ENCODE results near the gene PLAU. TPM values are rescaled to one million over a fixed set of nuclear protein-coding genes. Genes with fewer than 3 reads are reported as not detected.
"Not testable (repeated sequence)": the region's sequence is repeated elsewhere in the genome, so short reads cannot be mapped to it uniquely, and the experiment has no call there.

PLAU gene
- total RNA-seq, 1 experiment from 2014 or later, result 9.5 TPM

DNA sequence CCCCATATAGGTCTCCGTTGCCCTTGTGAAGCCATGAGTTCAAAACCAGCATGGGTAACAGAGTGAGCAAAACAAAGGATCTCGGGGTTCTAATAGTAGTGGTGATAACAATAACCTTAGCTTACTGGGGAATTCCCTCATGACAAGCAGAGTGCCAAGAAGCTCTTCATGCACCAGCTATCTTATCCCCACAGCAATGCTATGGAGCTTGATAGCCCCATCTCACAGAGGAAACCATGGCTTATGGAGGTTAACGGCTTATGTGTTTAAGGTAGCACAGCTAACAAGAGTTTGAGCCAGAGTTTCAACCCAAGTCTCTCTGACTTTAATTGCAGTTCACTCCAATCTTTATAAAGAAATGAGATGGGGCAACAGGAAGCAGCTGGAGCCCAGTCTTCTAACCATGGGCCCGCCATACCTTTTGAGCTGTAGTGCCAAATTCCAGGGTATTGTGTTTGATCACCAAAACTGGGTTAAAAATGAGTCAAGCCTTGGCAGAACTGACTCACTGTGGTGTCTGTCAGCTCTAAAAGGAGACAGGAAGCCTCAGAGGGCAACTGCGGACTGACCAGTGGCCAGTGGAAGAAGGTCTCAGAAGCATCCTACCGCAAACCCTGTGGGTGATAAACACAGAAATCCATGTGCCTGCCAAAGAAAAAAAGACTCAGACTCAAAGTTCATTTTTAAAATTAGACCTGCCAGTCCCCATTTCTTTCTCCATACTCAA is 16.5 kb upstream of the PLAU start:
- DNase-seq (ENCODE audit: extremely low read depth, low read depth), result no peak

DNA sequence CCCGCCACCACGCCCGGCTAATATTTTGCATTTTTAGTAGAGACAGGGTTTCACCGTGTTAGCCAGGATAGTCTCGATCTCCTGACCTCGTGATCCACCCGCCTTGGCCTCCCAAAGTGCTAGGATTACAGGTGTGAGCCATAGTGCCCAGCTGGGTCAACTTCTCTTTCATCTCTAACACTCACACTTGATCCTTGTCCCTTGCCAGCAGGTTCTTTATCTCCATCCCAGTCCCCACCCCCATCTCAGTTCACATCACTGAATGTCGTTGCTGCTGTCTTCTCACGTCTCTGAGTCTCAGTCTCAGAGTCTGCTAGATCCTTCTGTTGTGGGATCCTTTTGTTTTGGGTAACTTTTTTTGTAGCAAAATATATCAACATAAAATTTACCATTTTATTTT is 15.6 kb upstream of the PLAU start:
- not testable (repeated sequence) for DNase-seq (ENCODE audit: extremely low read depth, low read depth)

DNA sequence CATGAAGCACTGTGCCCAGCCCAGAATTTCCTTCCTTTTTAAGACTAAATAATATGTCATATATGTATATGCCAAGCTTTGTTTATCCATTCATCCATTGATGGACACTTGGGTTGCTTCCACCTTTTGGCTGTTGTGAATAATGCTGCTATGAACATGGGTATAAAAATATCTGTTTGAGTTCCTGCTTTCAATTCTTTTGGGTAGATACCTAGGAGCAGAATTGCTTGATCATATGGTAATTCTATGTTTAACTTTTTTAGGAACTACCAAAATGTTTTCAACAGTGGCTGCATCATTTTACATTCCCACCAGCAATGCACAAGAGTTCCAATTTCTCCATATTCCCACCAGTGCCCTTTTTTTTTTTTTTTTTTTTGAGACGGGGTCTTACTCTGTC is 13.2 kb upstream of the PLAU start:
- DNase-seq (ENCODE audit: extremely low read depth, low read depth), result no peak

DNA sequence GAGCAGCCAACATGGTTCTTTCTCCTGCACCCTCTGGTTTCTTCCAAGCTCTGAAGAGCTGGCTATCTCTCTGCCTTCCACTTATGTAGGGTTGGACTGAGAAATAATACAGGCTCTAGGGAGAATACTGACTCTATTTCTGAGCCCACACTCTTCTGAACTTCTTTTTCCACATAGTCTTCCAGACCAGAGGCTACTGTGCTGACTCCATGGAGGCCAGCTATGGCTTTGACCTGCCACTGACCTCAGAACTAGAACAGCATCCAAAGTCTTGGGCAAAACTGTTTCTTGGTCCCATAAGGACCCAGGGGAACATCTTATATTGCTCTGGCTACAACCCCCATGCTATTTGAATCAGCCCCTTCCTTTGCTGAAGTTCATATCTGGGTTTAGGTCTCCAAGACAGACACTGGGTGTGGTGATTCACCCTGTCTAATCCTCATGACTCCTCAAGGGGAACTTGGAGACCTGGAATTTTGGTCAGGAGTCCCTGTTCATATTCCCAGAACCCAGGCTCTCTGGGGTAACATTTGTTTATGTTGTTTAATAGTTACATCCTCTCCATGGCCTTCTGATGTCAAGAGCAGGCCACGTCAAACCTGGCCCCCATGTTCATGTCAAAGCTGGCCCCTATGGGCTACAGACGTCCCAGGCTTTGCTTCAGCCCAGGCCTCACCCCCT is 12.1 kb upstream of the PLAU start:
- no peak for DNase-seq (ENCODE audit: extremely low read depth, low read depth)

DNA sequence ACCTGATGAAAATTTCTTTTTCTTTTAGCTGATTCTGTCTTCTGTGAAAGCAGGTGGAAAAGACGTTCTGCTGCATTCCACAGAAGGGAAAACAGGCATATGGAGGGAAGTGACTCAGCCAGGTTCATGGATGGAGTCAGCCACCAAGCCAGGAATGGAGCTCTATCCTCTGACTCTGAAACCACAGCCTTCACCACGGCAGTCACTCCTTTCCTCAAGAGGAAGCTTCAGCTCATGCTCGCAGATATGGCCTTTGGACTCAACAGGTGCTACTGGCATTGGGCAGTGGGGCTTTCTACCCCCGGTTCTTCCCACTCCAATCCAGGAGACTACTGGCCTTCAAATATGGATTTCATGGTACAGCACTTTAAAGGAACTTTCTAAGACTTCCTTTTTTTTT is 11.5 kb upstream of the PLAU start:
- no peak for DNase-seq (ENCODE audit: extremely low read depth, low read depth)

DNA sequence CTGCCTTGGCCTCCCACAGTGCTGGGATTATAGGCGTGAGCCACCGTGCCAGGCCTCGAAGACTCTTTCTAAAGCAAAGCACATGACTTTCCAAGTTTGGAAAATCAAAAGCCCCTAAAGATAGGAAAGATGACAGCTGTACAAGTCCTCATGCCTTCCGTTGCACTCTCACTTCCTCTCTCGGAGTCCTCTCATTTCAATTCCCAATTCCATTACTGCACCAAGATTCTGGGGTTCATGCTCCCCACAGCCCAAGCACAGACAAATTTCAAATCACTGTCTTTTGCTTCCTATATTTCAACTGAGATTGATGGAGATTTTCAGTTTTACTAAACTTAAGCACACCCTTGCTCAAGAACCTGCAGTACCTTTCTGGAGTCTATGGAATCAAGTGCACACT is 10.9 kb upstream of the PLAU start:
- DNase-seq (ENCODE audit: extremely low read depth, low read depth), result no peak

DNA sequence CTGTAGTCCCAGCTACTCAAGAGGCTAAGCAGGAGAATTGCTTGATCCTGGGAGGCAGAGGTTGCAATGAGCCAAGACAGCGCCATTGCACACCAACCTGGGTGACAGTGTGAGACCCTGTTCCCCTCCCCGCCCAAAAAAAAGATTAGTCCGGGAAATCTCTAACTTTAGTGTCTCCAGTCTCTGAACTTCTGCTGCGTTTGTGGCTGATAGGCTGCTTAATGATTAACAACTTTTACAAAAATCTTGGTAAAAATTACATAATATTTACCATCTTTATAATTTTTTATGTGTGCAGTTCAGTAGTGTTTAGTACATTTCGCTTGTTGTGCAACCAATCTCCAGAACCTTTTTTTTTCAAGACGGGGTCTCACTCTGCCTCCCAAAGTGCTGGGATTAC is 9.7 kb upstream of the PLAU start:
- no peak for DNase-seq (ENCODE audit: extremely low read depth, low read depth)

DNA sequence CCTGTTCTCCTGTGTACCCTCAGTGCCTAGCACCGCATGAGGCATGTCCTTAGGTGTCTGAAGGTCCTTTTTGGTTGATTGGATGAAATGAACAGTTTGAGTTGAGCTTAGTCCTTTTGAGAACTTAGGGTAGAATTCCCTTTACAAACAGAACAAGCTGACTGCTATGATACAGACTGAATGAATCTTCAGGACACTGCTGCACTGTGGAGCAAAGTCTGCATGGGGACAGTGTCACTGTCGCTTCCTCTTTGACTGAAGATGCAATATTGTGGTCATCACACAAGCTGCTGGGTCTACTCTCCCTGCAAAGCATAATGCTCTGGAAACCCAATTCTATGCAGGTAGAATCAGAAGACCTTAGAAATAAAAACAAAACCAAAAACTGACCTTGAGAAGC is 8.6 kb upstream of the PLAU start:
- no peak for DNase-seq (ENCODE audit: extremely low read depth, low read depth)

DNA sequence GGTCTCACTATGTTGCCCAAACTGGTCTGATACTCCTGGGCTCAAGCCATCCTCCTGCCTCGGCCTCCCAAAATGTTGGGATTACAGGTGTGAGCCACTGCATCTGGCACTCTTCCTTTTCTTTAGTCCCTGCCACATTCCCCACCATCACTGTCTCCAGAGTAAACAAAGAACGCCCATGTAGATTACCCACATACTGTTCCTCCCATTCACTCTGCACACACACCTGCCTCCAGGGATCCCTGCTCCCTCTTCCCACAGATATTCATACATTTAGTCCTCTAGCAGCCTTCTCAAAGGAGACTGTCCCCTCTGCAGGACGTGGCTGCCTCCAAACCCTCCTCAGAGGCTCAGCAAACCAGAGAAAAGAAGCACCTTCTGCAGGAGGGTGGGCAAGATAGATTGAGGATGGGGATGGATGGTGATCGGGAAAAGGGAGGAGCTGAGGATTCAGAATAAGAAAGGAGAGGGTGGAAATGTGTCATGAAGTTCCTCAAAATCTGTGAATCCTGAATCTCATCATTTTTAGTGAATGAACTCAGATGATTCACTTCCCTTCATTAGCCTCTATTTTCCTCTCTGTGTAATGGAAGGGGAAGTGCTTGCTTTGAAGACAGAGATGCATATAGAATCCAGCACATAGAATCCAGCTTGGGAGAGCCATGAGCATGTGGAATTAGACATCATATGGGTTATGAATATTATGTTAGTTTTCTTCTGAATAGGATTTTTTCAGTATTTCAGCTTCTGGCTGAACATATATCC is 5.5 kb upstream of the PLAU start:
- no peak for DNase-seq (ENCODE audit: extremely low read depth, low read depth)

DNA sequence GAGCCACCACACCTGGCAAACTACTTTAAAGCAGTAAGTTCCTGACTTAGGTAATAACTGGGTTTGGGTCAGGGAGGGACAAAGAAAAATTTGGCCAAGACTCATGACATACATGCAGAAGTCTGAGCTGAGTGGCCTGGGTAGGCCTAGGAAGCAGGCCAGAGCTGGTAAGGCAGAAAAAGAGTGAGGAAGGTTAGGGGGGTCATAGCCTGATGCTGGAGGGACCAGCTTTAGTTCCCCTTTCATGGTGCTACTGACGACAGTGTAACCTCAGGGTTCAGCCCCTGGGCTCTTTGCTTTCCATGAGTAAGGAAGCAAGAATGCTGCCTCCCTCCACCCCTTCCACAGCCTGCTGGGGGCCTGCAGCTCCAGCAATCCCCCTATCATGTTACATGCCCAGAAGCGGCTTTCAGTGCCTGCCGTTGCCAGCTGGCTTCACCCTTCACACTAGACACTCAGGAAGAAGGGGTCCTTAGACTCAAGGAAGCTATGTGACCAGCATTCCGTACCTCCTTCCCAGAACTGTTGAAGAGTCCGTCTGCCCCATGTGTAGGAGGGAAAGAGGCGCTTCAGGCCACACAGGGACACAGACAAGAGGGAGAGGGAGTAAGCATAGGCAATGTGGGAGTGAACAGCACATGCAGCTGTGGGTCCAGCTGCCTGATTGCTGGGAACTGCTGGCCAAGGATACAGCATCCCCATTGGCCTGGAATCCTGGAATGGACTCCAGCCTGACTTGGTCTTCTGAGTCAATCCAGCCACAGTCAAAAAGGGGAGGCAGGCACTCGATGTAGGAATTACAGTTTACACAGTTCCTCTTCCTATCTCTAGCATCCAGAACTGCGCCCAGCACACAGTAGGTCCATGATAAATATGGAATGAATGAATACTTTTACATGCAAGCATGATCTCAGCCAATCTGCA is 4.1 kb upstream of the PLAU start:
- DNase-seq (ENCODE audit: extremely low read depth, low read depth), result peak; percentile 47

DNA sequence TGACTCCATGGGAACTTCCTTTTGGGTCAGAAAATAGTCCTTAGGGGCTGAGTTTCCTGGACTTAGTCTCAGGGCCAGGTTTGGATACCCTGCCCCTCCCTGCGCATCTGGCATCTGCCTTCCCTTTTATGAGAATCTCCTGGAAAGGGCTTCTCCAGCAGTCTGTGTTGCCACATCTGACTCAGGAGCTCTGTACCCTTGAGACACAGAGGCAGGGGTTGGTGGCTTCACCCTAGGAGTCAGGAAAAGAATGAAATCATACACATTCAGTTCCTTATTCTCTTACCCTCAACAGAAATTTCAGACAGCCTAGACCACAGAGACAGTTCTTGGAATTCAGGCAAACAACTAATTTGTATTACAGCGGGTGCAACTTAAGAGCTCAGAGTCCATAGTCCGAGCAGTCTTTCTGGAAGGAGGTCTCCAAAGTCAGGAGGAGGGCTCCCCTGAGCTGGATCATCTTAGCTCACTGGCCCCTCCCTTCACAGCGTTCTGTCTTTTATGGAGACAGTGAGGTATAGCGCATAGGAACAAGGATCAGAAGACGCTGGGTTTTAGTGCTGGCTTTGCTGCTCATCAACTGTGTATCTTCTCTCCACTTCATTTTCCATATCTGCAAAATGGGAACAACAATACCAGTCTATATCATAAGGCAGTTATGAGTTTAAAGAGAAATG is 3.0 kb upstream of the PLAU start:
- DNase-seq (ENCODE audit: extremely low read depth, low read depth), result no peak

DNA sequence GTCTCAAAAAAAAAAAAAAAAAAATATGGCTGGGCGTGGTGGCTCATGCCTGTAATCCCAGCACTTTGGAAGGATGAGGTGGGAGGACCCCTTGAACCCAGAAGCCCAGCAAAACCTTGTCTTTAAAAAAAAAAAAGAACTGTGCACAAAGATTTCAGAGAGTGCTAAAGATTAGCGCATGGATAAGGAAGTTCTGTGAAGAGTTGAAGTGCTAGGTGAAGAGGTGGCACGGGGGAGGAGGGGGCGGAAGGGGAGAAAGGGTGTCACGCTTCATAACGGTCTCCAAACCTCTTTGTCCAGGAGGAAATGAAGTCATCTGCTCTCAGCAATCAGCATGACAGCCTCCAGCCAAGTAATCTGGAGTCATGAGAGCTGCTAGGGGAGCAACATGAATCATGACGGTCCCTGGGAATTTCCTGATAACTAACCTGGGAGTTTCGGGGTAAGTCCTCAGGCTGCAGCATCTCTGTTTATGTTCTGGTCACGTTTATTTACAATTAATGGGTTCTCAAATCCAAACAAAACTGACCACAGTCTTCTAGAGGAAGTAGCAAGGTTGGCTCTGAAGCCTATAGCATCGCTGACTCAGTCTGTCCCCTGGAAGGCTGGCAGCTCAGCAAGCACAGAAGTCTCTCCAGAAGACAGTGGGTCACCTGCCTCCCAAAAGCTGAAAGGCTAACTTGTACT is 1.9 kb upstream of the PLAU start:
- peak; percentile 64 for DNase-seq (ENCODE audit: extremely low read depth, low read depth)

DNA sequence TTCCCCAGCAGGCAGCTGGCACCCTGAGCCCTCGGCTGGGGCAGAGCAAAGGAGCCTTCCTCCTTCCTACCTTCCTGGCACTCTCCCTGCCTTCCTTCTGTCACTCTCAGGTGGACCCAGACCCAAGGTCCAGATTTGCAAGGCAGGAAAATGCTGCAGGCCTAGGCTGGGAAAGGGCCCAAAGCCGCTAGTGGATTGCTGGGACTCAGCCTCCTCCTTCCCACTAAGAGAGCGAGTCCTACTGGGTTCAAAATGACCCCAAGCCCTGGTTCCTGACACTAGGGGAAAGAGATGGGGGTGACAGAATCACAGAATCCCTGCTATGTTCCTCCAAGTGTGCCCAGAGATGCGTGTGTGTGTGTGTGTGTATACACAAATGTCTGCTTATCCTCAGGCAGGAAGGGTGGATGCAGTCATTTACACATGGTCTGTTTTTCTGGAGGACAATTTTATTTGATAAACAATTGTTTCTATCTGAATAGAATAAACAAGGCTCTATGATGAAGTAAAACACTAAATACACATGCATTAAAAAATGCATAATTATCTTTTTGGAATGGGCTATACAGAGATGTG is 1.3 kb upstream of the PLAU start:
- DNase-seq (ENCODE audit: extremely low read depth, low read depth), result no peak

DNA sequence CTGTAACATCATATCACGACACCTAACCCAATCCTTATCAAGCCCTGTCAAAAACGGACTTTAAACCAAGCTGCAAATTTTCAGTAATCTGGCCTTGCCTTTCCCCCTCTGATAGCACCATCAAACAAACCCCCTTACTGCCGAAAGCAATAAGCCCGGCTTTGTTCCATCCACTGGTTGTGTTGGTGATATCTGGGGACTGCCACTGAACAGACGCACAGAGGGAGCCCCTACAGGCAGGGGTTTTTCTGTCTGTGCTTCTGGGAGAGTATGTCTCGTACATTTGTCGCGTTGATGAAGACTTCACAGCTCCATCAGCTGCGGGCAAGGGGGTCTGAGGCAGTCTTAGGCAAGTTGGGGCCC is 550 bp upstream of the PLAU start:
- no peak for DNase-seq (ENCODE audit: extremely low read depth, low read depth)

DNA sequence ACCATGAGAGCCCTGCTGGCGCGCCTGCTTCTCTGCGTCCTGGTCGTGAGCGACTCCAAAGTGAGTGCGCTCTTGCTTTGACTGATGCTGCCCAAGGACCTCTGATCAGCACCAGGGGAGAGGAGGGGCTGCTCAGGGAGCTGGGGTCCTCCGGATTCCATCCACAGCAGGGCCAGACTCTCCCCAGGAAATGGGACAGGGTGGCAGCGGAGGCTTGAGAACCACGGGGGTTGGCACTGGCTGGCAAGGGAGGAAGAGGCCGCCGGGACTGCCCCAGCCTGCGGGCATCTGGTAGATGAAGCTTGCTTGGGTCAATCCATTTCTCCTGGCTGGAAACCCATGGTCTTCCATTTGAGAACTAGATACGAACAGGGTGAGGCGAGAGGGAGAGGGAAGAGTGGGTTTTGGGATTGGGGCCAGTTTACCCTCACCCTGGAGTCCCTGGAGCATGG is 647 bp downstream of the PLAU start:
- no peak for DNase-seq (ENCODE audit: extremely low read depth, low read depth)

DNA sequence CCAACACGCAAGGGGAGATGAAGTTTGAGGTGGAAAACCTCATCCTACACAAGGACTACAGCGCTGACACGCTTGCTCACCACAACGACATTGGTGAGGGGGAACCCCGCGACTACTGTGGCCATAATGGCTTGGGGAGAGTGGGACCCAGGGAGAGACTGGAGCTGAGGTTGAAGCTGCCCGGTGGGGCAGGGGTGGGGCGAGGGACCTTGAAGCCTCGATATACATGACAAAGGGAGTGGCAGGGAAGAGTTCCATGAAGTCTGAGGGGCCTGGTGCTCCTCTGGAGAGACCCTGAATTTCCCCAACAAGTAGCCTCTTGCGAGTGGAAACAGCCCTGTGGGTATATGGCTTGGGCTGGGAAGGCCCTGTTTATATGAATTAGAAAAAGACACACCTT is 3.1 kb downstream of the PLAU start:
- no peak for DNase-seq (ENCODE audit: extremely low read depth, low read depth)

DNA sequence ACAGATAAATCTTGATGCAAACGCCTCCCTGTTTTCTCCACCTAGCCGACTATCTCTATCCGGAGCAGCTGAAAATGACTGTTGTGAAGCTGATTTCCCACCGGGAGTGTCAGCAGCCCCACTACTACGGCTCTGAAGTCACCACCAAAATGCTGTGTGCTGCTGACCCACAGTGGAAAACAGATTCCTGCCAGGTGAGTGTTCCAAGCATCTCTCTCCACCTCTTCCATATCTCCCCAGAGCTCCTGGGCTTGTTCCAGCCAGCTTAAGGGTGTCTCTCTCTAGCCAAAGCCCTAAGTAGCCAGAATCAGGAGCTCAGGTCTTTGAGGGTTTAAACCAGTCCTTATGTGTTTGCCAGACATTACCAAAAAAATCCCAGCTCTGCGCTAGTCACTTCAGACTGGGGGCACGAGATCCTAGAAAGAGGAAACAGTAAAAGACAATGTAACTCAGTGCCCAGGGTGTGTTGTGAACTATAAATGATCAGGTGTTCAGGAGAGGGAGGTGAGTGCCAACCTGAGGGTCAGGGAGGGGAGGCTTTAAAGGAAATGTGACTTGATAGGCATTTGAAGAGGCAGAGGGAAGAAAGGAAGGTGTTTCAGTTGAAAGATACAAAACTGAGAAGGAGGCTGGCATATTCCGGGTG is 4.4 kb downstream of the PLAU start:
- DNase-seq (ENCODE audit: extremely low read depth, low read depth), result no peak

DNA sequence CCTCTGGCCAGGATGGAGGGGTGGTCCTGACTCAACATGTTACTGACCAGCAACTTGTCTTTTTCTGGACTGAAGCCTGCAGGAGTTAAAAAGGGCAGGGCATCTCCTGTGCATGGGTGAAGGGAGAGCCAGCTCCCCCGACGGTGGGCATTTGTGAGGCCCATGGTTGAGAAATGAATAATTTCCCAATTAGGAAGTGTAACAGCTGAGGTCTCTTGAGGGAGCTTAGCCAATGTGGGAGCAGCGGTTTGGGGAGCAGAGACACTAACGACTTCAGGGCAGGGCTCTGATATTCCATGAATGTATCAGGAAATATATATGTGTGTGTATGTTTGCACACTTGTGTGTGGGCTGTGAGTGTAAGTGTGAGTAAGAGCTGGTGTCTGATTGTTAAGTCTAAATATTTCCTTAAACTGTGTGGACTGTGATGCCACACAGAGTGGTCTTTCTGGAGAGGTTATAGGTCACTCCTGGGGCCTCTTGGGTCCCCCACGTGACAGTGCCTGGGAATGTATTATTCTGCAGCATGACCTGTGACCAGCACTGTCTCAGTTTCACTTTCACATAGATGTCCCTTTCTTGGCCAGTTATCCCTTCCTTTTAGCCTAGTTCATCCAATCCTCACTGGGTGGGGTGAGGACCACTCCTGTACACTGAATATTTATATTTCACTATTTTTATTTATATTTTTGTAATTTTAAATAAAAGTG is 6.0 kb downstream of the PLAU start:
- no peak for DNase-seq (ENCODE audit: extremely low read depth, low read depth)
